Central memory CD4-positive, alpha-beta T cell (primary cell): ENCODE results near the gene HYLS1.
A peak's percentile ranks its signal among the peaks of the same experiment; 100 is the strongest.

Source experiments
- DNase-seq: peaks from one replicate; pipeline ENCODE4 v3.0.0; 2022

The HYLS1 gene

DNA sequence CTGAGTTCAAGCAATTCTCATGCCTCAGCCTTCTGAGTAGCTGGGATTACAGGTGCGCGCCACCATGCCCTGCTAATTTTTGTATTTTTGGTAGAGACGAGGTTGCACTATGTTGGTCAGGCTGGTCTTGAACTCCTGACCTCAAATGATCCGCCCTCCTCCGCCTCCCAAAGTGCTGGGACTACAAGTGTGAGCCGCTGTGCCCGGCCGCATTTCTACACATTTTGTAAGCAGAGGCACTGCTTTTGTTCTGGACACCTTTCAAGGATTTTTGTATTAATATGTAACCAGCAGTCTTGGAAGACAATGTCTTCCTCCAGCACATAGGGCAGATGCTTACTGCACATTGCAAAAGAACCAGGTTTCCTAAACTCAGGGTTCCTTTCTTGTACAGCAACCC, 47.0 kb downstream of the HYLS1 start:
- DNase-seq: no peak

DNA sequence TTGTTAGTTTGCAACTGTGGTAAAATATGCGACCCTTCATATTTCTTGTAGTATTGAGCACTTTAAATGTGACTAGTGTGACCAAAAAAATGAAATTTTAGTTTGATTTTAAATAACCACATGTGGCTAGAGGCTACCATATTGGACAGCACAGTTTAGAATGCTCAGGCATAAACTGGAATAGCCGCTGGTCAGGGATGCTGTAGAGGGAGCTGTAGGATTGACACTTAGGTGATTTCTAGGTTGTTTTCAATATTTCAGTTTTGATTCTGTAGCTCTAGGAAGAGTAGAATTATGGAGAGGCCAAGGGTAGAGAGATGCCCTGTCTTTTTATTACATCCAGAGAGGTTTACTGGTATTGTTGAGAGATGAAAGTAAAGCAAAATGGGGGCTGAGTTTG, 47.6 kb downstream of the HYLS1 start:
- DNase-seq: no peak

DNA sequence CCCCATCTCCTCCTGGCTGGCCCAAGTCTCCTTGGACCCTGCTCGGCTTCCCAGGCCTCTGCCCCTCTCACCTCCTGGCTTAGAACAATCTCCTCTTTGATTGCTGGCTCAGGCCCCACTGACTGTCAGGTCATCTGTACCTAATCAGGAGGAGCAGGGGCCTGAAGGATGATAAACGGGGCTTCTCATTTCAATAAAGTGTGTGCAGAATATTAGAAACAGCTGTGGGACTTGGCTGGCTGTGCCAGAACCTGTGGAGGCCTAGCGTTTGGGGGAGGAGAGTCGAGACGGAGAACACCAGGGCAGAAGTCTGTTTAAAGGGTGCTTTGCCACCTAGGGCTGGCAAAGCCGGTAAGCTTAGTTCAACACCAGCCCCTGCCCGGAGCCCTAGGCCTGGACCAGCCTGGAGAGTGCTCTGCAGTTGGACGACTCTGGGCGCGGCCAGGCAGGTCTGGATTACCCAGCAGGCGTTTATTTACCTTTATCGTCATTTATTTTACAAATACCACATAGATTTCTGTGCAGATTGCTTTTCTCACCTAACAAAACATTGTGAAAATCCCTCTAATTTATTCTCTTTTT, 48.2 kb downstream of the HYLS1 start:
- no peak for DNase-seq

DNA sequence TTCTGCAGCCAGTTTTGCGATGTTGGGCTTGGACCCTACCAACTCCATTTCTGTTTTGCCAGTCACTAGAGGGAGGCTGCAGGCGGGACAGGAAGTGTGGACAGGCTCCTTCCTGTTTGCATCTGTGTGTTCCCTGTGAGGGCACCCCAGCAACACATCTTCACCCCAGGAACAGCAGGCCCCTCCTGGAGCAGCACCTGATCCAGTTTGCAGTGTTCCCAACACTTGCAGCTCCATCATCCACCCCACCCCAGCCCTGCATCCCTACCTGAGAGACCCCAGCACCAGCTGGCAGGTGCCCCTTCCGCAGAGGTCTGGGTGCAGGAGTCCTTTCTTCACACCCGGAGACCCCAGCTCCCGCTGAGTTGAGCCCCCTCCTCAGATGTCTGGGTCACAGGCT, 51.0 kb downstream of the HYLS1 start:
- DNase-seq: no peak

DNA sequence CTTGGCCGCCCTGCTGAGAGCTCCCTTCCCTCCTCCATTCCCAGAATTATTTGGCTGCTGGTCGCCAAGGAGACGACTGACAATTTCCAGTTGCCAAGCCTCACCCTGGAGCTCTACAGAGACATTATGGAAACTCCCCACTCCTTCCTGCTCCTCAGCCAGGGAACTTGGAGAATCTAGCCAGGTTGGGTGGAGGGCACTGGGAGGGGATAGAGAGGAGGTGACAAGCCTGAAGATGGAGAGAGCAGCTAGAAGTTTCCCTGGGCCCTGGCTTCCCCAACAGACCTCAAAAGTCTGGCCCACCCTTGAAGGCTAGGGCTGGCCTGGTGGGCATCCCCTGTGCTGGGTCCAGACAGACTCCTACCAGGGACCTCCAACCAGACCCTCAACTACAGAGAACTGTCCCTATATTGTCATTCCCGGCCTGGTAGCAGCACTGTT, 51.6 kb downstream of the HYLS1 start:
- DNase-seq: no peak

DNA sequence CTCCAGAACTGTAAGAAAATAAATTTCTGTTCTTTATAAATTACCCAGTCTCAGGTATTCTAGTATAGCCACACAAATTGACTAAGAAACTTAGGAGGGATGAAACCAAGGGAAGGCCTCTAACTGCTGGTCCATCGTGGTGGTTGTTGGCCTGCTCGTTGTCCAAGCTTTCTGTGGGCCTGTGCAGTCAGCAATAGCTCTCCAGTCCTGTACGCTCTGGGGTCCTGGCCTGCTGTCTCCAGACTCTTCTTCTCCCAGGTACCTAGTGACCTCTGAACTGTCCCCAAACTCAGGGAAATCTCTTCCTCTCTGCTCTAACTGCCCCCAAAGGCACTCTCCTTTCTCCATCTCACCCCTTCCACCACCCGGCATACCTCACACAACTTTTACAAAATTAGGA, 52.7 kb downstream of the HYLS1 start:
- no peak for DNase-seq

DNA sequence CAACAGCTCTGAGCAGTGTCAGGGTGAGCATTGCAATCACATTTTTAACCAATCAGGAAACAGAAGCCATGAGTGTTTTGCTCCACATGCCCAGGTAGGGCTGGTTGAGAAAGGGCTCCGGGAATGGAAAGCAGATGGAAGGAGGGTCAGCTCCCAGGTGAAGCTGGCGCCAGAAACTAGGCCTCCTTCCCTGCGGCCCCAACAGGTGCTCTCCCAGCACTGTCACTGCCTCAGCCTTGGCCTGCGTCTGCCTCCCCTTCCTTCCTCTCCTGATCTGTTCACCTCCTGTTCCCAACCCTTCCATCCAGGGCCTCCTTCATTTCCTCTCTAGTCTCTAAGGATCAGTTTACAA, 53.8 kb downstream of the HYLS1 start:
- DNase-seq: no peak

DNA sequence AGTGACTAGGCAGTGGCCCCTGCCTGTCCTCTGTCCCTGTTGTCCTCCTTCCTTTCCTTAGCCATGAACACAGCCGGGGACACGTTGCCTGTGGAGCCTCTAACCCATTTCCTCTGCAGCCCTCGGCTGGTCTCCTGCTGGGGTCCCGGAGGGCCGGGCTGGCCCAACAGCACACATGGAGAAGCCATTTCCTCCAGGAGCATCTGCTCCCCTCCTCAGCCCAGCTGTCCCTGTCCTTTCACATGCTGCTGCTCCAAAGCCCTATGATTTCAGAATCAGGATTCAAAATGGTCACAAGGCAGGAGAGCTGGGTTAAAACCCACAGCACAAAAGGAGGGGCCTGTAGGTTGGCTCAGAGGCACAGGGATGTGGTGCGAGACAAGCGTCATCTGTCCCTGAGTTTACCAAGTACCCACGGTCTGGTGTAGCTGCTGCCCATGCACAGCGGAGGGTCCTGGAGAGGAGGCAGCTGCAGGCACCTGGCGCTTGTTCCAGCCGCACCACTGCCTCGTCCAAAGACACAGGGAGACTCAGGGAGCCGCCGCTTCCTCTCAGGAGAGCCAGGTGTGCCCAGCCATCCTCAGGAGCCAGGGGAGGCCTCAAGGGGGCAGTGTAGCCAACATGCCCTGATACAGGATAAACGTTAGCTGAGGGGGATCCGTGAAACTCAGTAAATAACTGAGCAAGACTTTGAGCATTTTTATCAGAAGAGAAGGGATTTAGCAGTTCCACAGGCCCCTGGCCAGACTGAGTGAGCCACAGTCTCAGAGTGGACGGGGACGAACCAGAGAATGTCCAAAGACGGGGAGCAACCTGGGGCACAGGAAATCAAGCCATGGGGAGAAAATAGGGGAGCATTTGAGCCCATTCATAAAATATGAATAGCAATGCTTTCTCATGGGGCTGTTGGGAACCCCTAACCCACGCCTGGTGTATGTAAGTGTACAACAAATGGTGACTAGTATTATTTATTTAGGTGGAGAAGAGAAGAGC, 54.4 kb downstream of the HYLS1 start:
- peak; percentile 27 for DNase-seq

DNA sequence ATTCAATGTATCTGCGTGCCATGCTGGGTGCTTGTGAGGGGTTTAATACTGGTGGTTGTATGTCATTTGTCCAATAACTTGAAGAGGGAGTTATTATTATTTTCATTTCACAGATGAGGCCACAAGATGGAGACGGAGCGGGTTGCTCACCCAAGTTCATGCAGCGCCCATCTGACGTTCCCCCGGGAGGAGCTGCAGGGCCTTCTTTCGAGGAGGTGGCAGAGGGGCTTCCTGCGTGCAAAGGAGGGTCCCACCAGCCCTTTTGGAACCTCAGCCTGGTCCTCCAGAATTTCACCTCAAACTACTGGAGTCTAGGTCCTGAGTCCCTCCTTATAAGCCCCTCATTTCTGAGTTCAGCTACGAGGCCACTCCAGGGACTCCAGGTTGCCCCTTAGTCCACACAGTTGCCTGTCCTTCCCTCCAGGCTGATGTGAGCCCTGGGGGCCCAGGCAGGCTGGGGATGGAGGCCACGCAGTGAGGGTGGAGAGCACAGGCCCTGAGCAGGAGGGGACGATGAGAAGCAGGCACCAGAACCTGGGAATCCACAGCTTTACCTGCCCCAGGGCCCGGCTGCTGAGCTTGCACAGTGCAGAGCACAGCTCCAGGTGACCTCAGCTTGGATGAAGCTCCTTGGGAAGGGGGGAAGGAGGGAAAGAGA, 55.4 kb downstream of the HYLS1 start:
- no peak for DNase-seq

DNA sequence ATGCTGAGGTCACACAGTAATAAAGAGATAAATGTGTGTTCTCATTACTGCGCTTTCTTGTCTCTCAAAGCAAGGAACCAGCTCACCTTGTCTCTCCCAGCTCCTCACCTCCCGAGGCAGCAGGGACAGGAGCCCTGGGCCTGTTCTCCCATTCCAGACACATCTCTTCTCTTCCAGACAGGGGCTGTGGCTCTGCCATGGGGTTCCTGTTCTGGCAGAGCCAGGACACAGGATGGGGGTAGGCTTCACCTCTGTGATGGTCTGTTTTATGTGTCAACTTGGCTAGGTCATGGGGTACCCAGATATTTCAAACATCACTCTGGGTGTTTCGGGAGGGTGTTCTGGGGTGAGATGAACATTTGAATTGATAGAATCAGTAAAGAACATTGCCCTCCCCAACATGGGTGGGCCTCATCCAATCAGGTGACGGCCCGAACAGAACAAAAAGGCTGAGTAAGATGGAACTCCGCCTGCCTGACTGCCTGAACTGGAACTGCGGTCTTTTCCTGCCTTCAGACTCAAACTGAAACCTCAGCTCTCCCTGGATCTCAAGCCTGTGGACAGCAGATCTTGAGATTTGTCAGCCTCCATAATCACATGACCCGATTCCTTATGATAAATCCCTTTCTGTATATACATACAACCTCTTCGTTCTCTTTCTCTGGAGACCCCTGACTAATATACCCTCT, 56.3 kb downstream of the HYLS1 start:
- DNase-seq: no peak

DNA sequence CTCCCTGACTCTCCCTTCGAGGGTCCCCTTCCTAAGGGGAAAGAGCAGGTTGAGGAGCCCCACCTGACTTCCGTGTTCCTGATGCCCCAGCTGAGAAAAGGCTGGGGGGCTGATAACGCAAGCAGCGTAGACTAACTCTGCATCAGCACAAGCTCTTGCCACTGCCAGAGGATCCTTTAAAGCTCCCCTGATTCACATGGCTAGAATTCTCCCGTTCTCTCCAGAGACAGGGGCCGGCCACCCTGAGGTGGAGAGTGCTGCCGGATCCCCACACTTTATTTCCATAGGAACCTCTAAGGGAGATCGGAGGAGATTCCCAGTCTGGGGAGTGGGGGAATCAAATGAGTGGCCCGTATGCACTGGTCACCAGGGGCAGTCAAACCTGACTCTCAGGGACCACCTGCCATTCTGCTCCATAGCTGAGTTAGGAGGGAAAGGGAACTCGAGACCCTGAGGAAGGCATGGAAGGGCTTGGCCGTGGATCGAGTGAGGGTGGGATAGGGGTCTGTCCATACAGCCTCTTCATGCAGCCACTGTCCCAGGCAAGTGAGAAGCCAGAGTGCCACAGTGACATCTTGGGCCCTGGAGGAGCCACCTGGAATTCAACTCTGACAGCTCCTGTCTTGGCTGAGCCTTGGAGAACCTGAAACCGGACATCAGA, 57.0 kb downstream of the HYLS1 start:
- DNase-seq: no peak

DNA sequence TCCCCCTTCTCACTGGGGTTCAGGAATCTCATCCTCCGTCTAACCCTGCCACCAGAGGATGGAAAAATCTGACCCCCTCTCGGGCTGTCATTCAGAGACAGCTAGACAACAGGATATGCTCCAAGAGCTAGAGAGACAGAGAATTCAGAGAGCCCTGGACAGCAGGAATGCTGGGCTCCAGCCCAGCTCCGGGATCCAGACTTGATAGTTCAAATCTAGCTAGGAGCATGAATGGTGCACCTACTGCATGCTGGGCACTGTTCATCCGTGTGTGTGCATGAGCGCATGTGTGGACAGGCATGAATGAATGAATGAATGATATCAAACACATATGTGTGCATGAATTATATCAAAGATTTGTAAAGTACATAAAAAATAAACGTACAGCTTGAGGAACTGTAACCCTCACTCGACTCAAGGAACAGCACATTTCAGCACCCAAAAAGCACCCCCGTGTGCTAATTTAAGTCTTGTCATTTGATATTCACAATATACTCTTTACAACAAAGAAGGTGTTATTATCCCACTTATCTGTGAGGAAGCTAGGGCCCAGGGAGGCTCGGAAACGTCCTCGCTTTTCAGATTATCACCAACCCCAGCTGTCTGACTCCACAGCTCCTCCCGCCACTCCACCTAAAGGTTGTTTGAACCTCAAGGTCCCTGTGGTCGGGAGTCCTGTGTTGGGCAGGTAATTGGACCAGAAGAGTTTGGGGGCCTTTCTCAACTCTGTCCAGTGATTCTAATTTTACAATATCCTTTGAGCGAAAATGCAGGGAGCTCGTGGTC, 57.7 kb downstream of the HYLS1 start:
- no peak for DNase-seq

DNA sequence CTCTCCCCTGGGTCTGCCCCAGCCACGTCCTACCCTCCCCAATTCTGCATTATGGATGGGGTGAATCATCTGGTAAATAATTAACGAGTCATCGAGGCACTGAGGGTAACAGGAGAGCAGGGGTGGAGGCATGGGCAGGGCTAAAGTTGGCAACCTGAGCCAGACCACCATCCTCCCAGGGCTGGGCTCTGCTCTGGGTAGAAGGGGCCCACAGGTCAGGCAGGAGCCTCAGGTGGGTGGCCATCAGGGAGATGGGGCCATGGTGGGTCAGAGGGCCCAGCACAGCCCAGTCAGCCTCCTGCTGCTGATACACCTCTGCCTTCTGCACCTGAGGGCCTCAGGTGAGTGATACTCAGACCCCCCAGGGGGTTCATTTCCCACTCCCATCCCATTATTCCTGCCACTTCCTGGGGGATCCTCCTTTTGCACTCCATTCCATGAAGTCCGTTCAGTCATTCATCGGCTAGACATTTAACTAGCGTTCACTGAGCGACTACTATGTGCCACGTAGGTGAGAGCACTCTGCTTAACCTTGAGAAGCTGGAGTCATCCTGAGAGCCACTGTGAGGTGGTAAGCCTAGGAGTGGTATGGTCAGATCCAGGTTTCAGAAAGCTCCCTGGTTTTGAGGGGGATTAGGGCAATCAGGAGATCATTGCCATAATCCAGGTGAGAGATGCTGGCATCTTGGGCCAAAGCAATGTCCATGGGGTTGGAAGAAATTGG, 58.5 kb downstream of the HYLS1 start, which contains the start of gene VSIG10L2:
VSIG10L2 (plus strand) TSS at position 248 of the 724 bp plus-strand sequence; CDS start at position 260, 12 bp downstream.
- DNase-seq: no peak

DNA sequence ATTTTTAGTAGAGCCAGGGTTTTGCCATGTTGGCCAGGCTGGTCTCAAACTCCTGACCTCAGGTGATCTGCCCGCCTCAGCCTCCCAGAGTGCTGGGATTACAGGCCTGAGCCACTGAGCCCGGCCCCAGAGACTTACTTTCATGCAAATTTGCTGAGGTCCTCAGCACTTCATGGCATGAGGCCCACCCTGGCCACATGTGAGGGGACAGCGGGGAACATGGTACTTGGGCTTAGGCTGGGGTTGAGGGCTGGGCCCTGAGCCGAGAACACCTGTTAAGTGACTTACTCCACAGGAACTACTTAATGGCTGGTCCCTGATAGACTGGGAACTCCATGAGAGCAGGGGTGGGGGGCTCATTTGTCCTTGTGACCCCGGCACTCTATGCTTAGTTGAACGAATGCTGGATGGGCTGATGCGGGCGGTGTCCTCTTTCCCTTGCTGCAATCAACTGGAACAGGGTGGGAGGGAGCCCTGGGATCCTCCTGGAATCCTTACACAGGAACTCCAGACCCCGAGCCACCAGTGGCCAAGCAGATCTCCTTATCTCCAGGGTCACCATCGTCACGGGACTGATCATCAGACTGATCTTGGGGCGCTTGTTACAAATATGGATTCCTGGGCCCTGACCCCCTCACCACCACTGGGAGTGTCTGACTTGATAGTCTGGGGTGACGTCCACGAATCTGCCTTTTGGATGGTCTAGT, 59.4 kb downstream of the HYLS1 start:
- no peak for DNase-seq

DNA sequence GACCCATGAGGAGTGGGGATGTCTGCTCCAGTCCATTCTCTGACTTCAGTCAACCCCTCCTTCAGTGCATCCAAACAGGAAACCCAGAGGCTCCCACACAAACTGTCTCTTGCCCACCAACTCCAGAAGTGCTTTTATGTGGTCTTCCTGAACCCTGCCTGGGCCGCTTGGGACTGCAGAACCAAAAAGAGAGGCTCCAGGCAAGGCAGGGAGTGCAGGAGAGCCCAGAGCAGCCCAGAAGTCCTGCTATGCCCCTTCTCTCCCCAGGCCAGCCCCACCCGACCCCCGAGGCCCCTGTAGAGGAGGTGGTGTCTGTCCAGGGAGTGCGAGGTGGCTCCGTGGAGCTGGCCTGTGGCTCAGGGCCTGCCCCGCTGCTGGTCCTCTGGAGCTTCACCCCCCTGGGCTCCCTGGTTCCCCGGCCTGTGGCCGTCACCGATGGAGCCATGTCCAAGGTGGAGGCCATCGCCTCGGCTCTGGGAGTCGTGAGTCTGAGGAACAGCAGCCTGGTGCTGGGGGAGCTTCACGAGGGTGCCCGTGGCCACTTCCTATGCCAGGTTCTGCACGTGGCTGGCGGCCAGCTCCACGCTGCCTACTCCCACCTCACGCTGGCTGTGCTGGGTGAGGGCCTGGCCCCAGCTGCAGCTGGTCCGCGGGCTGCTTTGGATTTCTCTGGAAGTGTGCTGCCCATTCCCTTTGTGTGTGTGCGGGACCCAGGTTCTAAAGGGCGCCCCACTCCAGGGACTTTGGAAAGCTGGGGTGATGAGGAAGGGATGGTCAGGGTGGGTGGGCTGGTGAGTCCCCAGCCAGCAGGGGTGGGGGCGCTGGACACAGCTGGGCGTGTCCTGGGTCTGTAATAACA, 60.2 kb downstream of the HYLS1 start:
- no peak for DNase-seq

DNA sequence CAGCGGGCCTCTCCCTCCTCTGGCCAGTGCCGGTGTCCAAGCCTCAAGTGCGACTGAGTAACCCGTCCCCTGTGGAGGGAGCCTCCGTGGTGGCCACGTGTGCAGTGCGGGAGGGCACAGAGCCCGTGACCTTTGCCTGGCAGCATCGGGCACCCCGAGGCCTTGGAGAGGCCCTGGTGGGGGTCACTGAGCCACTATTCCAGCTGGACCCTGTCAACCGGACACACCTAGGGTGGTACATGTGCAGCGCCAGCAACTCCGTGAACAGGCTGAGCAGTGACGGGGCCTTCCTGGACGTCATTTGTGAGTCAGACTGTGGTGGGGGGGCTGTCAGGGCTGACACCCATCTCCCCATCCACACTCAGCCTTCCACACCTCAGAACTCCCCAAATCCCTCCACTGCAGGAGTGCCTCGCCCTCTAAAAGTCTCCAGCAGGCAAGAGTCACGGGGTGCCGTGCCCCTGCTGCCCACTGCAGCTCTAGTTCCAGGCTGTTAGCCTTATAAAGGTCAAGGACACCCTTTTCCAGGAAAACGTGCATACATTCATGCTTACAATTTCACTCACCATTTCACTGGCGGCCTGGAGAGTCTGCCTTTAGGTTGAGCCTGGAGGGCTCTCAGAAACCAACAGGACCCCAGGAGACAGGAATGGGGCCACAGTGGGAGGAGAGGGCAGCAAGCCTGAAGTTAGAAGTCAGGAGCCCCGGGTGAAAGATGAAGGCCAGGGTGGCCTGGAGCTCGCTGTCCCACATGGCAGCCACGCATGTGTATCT, 61.0 kb downstream of the HYLS1 start:
- DNase-seq: no peak

DNA sequence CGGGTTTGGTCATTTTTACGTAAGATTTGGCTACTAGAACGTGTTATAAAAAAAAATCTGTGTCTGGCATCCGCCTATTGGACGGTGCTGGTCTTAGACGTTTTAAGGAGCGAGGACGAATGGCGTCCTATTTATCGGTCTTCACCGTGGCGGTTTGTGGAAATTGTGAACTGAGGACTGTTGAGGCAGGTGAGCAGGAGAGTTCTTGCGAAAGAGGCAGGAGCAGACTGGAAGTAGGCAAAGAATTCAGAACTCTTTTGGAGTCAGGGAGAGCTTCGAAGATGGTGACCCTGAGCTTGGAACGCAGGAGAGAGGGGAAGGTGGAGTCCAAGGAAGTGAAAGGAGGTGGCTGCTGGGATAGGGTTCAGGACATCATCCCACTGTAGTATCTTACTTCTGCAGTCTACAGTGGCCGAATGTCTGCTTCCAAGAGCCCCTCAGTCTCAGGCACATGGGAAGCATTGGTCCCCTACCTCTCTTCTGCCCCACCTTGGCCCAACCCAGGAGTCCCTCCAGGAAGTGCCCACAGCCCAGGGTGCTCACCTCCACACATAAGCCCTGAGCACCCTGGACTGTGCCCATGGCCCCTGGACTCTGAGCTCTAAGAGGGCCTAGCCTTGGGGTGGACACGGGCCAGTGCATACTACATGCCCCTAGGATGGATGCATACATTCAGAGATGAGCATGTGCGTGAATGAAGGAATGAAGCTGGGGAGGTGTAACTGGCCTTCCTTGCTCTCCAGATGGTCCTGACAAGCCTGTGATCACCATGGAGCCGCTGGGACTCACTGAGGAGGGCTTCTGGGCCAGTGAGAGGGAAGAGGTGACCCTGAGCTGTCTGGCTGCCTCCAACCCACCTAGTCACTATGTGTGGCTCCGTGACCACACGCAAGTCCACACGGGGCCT, 62.1 kb downstream of the HYLS1 start:
- no peak for DNase-seq

DNA sequence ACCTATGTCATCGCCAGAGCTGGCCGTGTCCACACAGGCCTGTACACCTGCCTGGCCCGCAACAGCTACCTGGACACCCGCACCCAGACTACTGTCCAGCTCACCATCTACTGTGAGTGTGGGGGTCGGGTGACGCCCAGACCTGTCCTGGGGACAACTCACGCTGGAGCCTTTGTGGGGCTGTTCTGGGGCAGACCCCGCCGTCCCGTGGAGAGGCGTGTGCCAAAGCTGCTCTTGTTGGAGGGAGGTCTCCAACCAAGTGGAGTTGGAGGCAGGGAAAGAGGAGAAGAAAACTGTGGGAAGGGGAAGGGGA, 62.7 kb downstream of the HYLS1 start:
- no peak for DNase-seq
